Kidney epithelial cell (primary cell): Measurements from ENCODE around the gene TNK2. TPM values are rescaled to one million over a fixed set of nuclear protein-coding genes. Genes with fewer than 3 reads are reported as not detected.
"Not testable (repeated sequence)": the region's sequence is repeated elsewhere in the genome, so short reads cannot be mapped to it uniquely, and the experiment has no call there.

ENCODE experiments used
- DNase-seq: peaks from one replicate; pipeline ENCODE4 v3.0.0-alpha.2; 2010; ENCODE audit warnings: low read depth
- H3K27me3 ChIP-seq: 2 replicates; pipeline ENCODE4 v1.6.0; 2011; ENCODE audit warnings: low read length; ENCODE audit not compliant: control insufficient read depth, insufficient read depth
- H3K36me3 ChIP-seq: 2 replicates; pipeline ENCODE4 v1.5.1; 2011; ENCODE audit warnings: low read length; ENCODE audit not compliant: control insufficient read depth, insufficient read depth
- H3K4me3 ChIP-seq: 2 replicates; pipeline ENCODE4 v1.5.1; 2011; ENCODE audit warnings: low read depth, mild to moderate bottlenecking, control low read depth, low read length
- total RNA-seq: library from RNA; depleted of rRNA; stranded (reverse); fragments of >200 nt; gene quantifications from 2 replicates; pipeline ENCODE4 v1.2.3, GENCODE V29; 2015
- TF ChIP-seq, protein P1 (sequence below): IDR thresholded peaks from 2 replicates; pipeline ENCODE4 v1.5.1; 2011; ENCODE audit warnings: mild to moderate bottlenecking, moderate library complexity, low read length, control low read depth, inconsistent platforms; ENCODE audit not compliant: insufficient read depth, poor library complexity, severe bottlenecking

Gene TNK2
- total RNA-seq, 1 donor from 2014 or later: 16.0 TPM

DNA sequence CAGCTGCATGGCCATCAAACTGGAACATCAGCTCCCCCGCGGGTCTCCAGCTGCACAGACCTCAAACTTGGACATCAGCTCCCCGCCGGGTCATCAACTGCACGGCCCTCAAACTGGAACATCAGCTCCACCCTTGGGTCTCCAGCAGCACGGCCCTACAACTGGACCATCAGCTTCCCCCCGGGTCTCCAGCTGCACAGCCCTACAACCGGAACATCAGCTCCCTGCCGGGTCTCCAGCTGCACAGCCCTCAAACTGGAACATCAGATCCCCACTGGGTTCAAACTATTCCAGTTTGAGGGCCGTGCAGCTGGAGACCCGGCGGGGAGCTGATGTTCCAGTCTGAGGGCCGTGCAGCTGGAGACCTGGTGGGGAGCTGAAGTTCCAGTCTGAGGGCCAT, 32.5 kb upstream of the TNK2 start:
- not testable (repeated sequence) for H3K27me3 ChIP-seq, DNase-seq, H3K36me3 ChIP-seq, H3K4me3 ChIP-seq

DNA sequence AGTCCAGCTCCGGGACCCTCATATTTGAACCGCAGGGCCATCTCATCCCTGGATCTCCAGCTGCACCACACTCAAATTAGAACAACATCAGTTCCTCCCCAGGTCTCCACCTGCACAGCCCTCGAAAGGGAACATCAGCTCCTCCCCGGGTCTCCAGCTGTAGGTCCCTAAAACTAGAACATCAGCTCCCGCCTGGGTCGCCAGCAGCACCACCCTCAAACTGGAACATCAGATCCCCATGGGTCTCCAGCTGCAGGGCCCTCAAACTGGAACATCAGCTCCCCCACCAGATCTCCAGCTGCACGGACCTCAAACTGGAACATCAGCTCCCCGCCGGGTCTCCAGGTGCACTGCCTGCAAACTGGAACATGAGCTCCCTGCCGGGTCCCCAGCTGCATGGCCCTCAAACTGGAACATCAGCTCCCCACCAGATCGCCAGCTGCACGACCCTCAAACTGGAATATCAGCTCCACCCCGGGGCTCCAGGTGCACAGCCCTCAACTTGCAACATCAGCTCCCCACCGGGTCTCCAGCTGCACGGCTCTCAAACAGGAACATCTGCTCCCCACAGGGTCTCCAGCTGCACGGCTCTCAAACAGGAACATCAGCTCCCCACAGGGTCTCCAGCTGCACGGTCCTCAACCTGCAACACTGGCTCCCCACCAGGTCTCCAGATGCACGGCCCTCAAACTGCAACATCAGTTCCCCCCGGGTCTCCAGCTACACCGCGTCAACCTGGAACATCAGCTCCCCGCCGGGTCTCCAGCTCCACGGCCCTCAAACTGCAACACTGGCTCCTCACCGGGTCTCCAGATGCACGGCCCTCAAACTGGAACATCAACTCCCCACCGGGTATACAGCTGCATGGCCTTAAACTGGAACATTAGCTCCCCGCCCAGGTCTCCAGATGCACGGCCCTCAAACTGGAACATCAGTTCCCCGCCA, 31.4 kb upstream of the TNK2 start:
- H3K36me3 ChIP-seq, H3K27me3 ChIP-seq, DNase-seq, H3K4me3 ChIP-seq: not testable (repeated sequence)

DNA sequence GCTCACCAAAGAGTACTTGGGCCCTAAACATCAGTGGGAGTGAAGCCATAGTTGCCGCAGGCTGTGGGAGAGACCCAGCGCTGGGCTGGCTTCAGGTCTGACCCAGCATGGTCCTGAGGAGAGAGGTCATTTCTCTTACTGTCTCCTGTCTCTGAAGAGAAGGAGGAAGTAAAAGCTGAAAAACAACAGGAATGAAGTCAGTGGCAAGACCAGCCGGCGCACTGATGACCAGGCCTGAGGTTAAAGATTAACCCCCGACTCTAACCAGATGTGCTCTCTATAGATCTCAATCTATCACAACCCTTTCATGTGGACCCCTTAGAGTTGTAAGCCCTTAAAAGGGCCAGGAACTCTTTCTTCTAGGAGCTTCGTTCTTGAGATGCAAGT, 24.7 kb upstream of the TNK2 start:
- DNase-seq, H3K36me3 ChIP-seq, H3K4me3 ChIP-seq, H3K27me3 ChIP-seq: not testable (repeated sequence)

DNA sequence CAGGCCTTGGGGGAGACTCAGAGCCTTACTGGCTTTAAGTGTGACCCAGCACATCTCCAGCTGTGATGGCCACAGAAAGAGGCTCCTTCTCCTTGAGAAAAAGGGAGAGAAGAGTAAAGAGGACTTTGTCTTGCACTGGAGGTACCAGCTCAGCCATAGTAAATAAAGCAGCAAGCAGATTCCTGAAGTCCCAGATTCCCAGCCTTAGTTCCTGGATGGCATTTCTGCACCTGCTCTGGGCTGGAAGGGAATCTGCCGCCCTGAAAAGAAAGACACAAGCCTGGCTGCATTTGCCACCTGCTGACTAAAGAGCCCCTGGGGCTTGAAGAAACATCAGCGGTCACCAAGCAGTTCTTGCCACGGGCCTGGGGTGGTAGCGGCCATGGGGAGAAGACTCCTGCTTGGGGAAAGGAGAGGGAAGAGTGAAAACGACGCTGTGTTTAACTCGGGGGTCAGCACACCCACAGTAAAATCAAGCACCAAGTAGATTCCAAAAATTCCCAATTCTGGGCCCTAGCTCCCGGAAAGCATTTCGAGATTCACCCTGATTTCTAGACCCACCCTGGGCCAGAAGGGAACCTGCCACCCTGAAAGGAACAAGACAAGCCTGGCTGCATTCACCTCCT, 24.2 kb upstream of the TNK2 start:
- DNase-seq: no peak
- H3K27me3 ChIP-seq: no peaks in the 10 kb centered on the region
- H3K4me3 ChIP-seq: no peak overlapping the region
- no peaks in the 10 kb centered on the region for H3K36me3 ChIP-seq
- TF ChIP-seq, protein P1, sequence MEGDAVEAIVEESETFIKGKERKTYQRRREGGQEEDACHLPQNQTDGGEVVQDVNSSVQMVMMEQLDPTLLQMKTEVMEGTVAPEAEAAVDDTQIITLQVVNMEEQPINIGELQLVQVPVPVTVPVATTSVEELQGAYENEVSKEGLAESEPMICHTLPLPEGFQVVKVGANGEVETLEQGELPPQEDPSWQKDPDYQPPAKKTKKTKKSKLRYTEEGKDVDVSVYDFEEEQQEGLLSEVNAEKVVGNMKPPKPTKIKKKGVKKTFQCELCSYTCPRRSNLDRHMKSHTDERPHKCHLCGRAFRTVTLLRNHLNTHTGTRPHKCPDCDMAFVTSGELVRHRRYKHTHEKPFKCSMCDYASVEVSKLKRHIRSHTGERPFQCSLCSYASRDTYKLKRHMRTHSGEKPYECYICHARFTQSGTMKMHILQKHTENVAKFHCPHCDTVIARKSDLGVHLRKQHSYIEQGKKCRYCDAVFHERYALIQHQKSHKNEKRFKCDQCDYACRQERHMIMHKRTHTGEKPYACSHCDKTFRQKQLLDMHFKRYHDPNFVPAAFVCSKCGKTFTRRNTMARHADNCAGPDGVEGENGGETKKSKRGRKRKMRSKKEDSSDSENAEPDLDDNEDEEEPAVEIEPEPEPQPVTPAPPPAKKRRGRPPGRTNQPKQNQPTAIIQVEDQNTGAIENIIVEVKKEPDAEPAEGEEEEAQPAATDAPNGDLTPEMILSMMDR: no peak

DNA sequence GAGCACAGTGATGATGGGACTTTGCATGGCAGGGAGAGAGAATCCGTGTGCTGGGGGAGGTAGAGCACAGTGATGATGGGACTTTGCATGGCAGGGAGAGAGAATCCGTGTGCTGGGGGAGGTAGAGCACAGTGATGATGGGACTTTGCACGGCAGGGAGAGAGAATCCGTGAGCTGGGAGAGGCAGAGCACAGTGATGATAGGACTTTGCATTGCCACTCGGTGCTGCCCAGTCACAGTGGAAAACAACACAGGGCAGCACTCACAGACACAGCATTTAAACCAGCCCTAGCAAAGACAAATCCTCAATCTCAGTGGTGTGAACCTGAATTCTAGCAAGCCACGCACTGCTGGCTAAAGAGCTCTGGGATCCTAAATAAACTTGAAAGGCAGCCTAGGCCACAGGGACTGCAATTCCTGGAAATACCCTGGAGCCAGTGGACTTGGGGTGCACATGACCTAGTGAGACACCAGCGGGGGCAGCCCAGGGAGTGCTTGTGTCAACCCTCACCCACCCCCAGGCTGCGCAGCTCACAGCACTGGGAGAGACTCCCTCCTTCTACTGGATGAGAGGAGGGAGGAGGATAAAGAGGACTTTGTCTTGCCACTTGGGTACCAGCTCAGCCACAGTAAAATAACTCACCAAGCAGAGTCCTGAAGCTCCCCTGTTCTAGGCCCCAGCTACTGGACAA, 23.4 kb upstream of the TNK2 start:
- TF ChIP-seq, protein P1: no peak

DNA sequence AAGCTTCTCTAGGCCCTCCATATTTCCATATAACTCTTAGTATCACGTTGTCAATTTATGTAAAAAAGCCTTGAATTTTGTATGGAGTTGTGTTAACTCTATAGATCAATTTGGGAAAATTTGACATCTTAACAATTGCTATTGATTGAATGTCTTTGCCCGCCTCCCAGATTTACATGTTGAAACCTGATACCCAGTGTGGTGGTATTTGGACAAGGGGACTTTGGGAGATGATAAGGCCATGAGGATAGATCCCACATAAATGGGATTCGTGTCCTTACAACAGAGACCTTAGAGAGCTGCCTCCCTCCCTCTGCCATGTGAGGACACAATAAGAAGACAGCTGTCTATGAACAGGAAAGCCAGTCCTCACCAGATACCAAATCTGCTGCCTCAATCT, 21.1 kb upstream of the TNK2 start:
- Histone ChIP-seq H3K4me3 (no peak overlapping the region), H3K27me3 (no peaks in the 10 kb centered on the region), H3K36me3 (no peaks in the 10 kb centered on the region)
- TF ChIP-seq, protein P1: no peak
- DNase-seq: no peak

More for the DNA sequence above, 23.4 kb upstream of the TNK2 start:
- Histone ChIP-seq H3K27me3 (no peaks in the 10 kb centered on the region), H3K36me3 (no peaks in the 10 kb centered on the region), H3K4me3 (no peak overlapping the region)
- DNase-seq: no peak

DNA sequence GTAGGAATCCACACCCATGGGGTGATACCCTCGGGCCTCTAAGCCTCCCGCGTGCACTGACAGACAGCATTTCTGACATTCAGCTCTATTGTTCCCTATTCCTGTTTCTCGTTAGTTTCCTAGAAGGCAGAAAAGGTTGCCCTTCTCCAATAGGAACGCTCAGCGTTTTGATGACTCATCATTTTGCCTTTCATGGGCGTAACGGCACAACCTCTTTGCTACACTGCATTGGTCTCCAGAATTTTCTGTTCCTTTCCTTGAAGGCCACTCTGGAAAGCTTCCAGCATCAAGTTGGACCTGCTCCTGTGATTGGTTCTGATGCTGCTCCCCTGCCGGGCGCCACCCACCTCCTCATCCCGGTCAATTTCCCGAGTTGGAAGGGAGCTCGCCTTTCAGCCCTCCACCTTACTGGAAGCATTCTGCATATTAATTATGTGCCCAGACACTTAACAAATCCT, 13.0 kb upstream of the TNK2 start:
- no peak for DNase-seq

More for the DNA sequence above, 13.0 kb upstream of the TNK2 start:
- Histone ChIP-seq H3K36me3 (no peaks in the 10 kb centered on the region), H3K27me3 (peaks cover 2% of the 10 kb centered on the region), H3K4me3 (no peak overlapping the region)
- TF ChIP-seq, protein P1: no peak
